Activated naive CD8-positive, alpha-beta T cell treated with anti-CD3 and anti-CD28 coated beads, Interleukin-2, amount 50 U/mL, for 24 hours (primary cell): Measurements from ENCODE around the gene RAX2.
"Not testable (repeated sequence)": the region's sequence is repeated elsewhere in the genome, so short reads cannot be mapped to it uniquely, and the experiment has no call there.

Source experiments
- ATAC-seq: fragments of 150-1000 bp; cut with Tn5 transposase; one replicate; pipeline ENCODE4 v1.10.0; 2021
- DNase-seq: peaks from one replicate; pipeline ENCODE4 v3.0.0; 2021
- H3K27ac Mint-ChIP-seq: one replicate; pipeline ENCODE4 v1.8.0; 2021; ENCODE audit warnings: mild to moderate bottlenecking, mixed read lengths
- H3K27me3 Mint-ChIP-seq: one replicate; pipeline ENCODE4 v1.8.0; 2021; ENCODE audit warnings: mixed read lengths
- H3K36me3 Mint-ChIP-seq: one replicate; pipeline ENCODE4 v1.8.0; 2021; ENCODE audit warnings: low read depth, mixed read lengths
- H3K4me1 Mint-ChIP-seq: one replicate; pipeline ENCODE4 v1.8.0; 2021; ENCODE audit warnings: mixed read lengths
- H3K4me3 Mint-ChIP-seq: one replicate; pipeline ENCODE4 v1.8.0; 2021; ENCODE audit warnings: mild to moderate bottlenecking, moderate library complexity, mixed read lengths
- H3K9me3 Mint-ChIP-seq: one replicate; pipeline ENCODE4 v1.8.0; 2021; ENCODE audit warnings: mixed read lengths

The RAX2 gene

DNA sequence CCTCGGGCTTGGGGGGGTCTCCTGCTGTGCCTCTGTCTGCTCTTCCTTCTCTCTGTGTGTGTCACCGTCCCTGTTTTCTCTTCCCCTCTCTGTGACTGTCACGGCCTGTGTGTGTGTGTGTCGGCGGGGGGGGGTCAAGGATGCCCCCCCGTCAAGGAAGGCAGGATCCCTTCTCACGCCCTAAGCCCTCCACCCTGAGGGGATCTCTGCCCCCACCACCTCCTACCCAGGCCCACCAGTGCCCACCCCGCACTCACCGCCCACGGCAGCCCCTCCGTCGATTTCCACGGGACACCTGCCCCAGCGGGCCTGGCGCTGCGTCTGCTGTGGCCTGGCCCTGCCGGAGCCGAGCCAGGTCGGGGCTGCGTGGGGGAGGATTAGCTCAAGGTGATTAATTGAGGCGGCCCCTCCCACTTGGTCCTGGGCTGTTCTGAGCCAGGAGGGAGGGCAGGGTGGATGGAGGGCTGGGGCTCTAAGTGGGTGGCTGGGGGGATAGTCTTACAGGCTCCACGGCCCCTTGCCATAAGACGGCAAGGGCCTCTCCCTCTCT is at the start of gene RAX2:
Gene RAX2 (minus strand): TSS at position 323 of the 550 bp plus-strand sequence. CDS start 486 bp downstream, outside the sequence.
- Mint-ChIP-seq H3K4me1 (no peaks in the 10 kb centered on the region), H3K27ac (no peak within 1 kb of the TSS), H3K36me3 (peaks cover 1% of the 10 kb centered on the region), H3K9me3 (no peaks in the 10 kb centered on the region), H3K4me3 (no peak within 1 kb of the TSS), H3K27me3 (no peaks in the 10 kb centered on the region)
- DNase-seq (no peak), ATAC-seq (no peak)

- H3K4me3 Mint-ChIP-seq, result no peak overlapping the region
- H3K9me3 Mint-ChIP-seq, result no peaks in the 10 kb centered on the region
- H3K36me3 Mint-ChIP-seq, result no peaks in the 10 kb centered on the region
- no peaks in the 10 kb centered on the region for H3K27me3 Mint-ChIP-seq
- ATAC-seq, result no peak
- peaks cover 24% of the 10 kb centered on the region for H3K4me1 Mint-ChIP-seq
- no peak for DNase-seq
- no peak overlapping the region for H3K27ac Mint-ChIP-seq
These were observed 49.1 kb upstream of the RAX2 start for GRCh38 chr19:3821156-3821555.

- no peaks in the 10 kb centered on the region for H3K36me3 Mint-ChIP-seq
- ATAC-seq, result no peak
- DNase-seq, result no peak
- no peaks in the 10 kb centered on the region for H3K27me3 Mint-ChIP-seq
- no peak overlapping the region for H3K27ac Mint-ChIP-seq
- peaks cover 24% of the 10 kb centered on the region for H3K4me1 Mint-ChIP-seq
- H3K4me3 Mint-ChIP-seq, result no peak overlapping the region
- no peaks in the 10 kb centered on the region for H3K9me3 Mint-ChIP-seq
These were observed 48.0 kb upstream of the RAX2 start for GRCh38 chr19:3819989-3820388.

DNA sequence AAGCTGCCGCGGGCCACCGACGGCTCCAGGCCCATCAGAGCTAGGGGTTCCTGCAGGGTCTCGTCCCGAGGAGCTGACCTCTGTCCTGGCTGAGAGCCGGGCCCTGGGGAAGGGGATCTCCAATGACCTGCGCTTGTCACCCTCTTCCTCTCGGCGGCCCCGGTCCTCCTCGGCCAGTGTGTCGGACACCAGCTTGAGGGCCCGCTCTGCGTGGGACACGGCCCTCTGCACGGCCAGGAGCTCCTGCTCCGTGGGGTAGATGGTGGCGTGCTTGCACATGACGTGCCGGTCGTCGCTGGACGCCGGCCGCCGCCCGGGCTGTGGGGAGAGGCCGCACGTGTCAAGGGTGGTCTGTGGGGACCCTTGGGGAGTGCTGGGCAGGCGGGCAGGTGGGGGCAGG is 46.9 kb upstream of the RAX2 start:
- Mint-ChIP-seq H3K27me3 (no peaks in the 10 kb centered on the region), H3K4me1 (peaks cover 35% of the 10 kb centered on the region), H3K27ac (no peak overlapping the region), H3K4me3 (no peak overlapping the region), H3K36me3 (no peaks in the 10 kb centered on the region), H3K9me3 (no peaks in the 10 kb centered on the region)
- no peak for ATAC-seq
- DNase-seq, result no peak

GRCh38 chr19:3818466-3818865 is 46.4 kb upstream of the RAX2 start:
- Mint-ChIP-seq H3K9me3 (no peaks in the 10 kb centered on the region), H3K36me3 (no peaks in the 10 kb centered on the region), H3K27me3 (no peaks in the 10 kb centered on the region), H3K4me1 (peaks cover 39% of the 10 kb centered on the region), H3K4me3 (no peak overlapping the region), H3K27ac (peak overlapping the region; percentile 67)
- DNase-seq (peak; percentile 41), ATAC-seq (peak; percentile 81)

- no peaks in the 10 kb centered on the region for H3K9me3 Mint-ChIP-seq
- H3K4me3 Mint-ChIP-seq, result peak overlapping the region; percentile 43
- H3K36me3 Mint-ChIP-seq, result no peaks in the 10 kb centered on the region
- peak overlapping the region; percentile 67 for H3K27ac Mint-ChIP-seq
- ATAC-seq (no peak), DNase-seq (no peak)
- H3K4me1 Mint-ChIP-seq, result peaks cover 47% of the 10 kb centered on the region
- no peaks in the 10 kb centered on the region for H3K27me3 Mint-ChIP-seq
These were observed 45.7 kb upstream of the RAX2 start for GRCh38 chr19:3817761-3818160.

- ATAC-seq (no peak), DNase-seq (no peak)
- H3K36me3 Mint-ChIP-seq, result peaks cover 2% of the 10 kb centered on the region
- no peak overlapping the region for H3K27ac Mint-ChIP-seq
- peaks cover 52% of the 10 kb centered on the region for H3K4me1 Mint-ChIP-seq
- no peak overlapping the region for H3K4me3 Mint-ChIP-seq
- H3K27me3 Mint-ChIP-seq, result no peaks in the 10 kb centered on the region
- no peaks in the 10 kb centered on the region for H3K9me3 Mint-ChIP-seq
These were observed 44.7 kb upstream of the RAX2 start for GRCh38 chr19:3816566-3817218.

- H3K27ac Mint-ChIP-seq, H3K4me3 Mint-ChIP-seq: not testable (repeated sequence)
These were observed 44.1 kb upstream of the RAX2 start for GRCh38 chr19:3816148-3816547.

GRCh38 chr19:3814648-3815047 is 42.6 kb upstream of the RAX2 start:
- Mint-ChIP-seq H3K4me3 (no peak overlapping the region), H3K36me3 (peaks cover 2% of the 10 kb centered on the region), H3K4me1 (peaks cover 64% of the 10 kb centered on the region), H3K9me3 (no peaks in the 10 kb centered on the region), H3K27ac (peak overlapping the region; percentile 89), H3K27me3 (no peaks in the 10 kb centered on the region)
- DNase-seq (no peak), ATAC-seq (no peak)

More at GRCh38 chr19:3816148-3816547, 44.1 kb upstream of the RAX2 start:
- not testable (repeated sequence) for H3K36me3 Mint-ChIP-seq, H3K27me3 Mint-ChIP-seq, ATAC-seq, DNase-seq, H3K9me3 Mint-ChIP-seq
- H3K4me1 Mint-ChIP-seq, result peaks cover 54% of the 10 kb centered on the region

DNA sequence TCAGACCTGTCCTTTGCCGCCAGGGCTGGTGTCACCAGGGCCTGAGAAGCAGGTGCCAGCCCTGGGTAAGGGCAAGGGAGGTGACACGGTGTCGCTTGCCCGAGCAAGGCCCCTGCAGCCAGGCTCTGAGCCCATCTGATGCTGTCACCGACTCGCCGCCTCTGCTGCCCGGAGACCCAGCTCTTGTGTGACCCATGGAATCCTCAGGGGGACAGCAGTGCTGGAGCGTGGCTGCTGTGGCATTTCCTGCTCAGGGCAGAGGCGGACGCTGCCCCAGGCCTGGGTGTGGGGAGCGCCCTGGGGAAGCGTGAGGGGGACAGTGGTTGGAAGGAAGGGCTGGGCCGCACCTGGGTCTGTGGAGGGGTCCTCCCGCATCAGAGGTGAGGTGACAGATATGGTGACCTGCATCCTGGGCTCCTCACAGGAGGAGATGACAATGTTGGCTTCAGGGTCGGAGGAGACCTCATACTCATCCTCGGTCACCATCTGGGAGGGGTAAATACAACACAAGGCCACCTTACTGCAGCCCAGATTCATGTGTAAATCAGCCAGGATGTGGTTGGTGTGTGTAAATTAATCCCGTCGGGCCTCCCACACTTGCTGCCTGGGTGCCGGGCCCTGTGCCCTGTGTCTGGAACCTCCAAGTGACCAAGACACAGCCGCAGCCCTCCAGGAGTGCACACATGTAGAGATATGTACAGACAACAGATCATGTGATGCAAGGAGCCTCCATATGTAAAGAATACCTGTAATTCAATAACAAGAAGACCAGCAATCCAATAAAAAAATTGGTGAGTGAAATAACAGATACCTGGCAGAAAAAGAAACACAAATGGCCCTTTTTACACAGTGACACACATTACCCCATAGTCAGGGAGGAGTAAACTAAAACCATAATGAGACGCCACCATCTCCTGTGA is 41.7 kb upstream of the RAX2 start:
- H3K9me3 Mint-ChIP-seq, result no peaks in the 10 kb centered on the region
- no peaks in the 10 kb centered on the region for H3K27me3 Mint-ChIP-seq
- H3K27ac Mint-ChIP-seq, result peak overlapping the region; percentile 89
- no peak for DNase-seq
- H3K4me1 Mint-ChIP-seq, result peaks cover 60% of the 10 kb centered on the region
- H3K4me3 Mint-ChIP-seq, result peak overlapping the region; percentile 11
- no peak for ATAC-seq
- peaks cover 2% of the 10 kb centered on the region for H3K36me3 Mint-ChIP-seq

DNA sequence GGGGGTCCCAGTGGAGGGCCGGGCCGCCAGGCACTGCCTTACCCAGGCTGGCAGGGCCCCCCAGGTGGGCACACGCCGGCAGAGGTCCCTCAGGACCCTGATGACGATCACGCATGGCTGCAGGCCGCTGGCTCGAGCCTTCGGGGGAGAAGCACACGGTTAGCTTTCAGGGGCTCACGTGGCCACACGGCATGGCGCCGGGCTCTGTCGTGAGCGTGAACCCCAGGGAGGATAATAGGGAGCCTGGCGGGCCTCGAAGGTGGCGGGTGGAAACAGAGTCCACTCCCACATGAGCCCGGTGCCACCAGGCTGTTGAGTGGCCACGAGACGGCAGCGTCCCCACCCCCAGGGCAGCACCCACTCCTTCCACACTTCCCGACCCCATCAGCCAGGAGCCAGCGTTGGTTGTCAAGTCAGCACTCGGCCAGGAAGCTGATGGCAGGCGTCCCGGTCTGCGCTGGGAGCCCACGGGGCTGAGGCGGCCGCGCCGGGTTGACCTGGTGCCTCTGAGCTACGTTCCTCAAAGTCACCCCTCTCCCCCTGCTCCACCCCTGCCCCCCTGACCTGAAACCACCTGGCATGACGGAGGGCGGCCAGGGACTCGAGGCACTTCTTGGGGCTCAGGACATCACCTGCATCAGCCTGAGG is 38.8 kb upstream of the RAX2 start:
- H3K4me1 Mint-ChIP-seq, result peaks cover 51% of the 10 kb centered on the region
- no peak for ATAC-seq

GRCh38 chr19:3809881-3810707 is 38.1 kb upstream of the RAX2 start:
- peak; percentile 31 for ATAC-seq
- no peaks in the 10 kb centered on the region for H3K9me3 Mint-ChIP-seq
- peak; percentile 48 for DNase-seq
- H3K27ac Mint-ChIP-seq, result no peak overlapping the region
- peaks cover 2% of the 10 kb centered on the region for H3K36me3 Mint-ChIP-seq
- no peak overlapping the region for H3K4me3 Mint-ChIP-seq
- H3K4me1 Mint-ChIP-seq, result peaks cover 54% of the 10 kb centered on the region
- H3K27me3 Mint-ChIP-seq, result no peaks in the 10 kb centered on the region

More for the DNA sequence above, 38.8 kb upstream of the RAX2 start:
- no peak overlapping the region for H3K4me3 Mint-ChIP-seq
- no peaks in the 10 kb centered on the region for H3K9me3 Mint-ChIP-seq
- DNase-seq, result no peak
- no peaks in the 10 kb centered on the region for H3K27me3 Mint-ChIP-seq
- no peak overlapping the region for H3K27ac Mint-ChIP-seq
- H3K36me3 Mint-ChIP-seq, result peaks cover 2% of the 10 kb centered on the region

GRCh38 chr19:3808420-3809143 is 36.6 kb upstream of the RAX2 start:
- no peaks in the 10 kb centered on the region for H3K9me3 Mint-ChIP-seq
- H3K4me3 Mint-ChIP-seq, result no peak overlapping the region
- H3K36me3 Mint-ChIP-seq, result peaks cover 2% of the 10 kb centered on the region
- no peaks in the 10 kb centered on the region for H3K27me3 Mint-ChIP-seq
- ATAC-seq (no peak), DNase-seq (no peak)
- H3K27ac Mint-ChIP-seq, result no peak overlapping the region
- H3K4me1 Mint-ChIP-seq, result peaks cover 42% of the 10 kb centered on the region
